Upper lobe of left lung (tissue), 6 donors: ENCODE measurements around the gene C11orf54. TPM values are rescaled to one million over a fixed set of nuclear protein-coding genes. Genes with fewer than 3 reads are reported as not detected.
"Not testable (repeated sequence)": the region's sequence is repeated elsewhere in the genome, so short reads cannot be mapped to it uniquely, and the experiment has no call there.

Experiments used
- ATAC-seq, 2 donors: fragments of 200-7000 bp; cut with Tn5 transposase; one replicate each; pipeline ENCODE4 v1.9.1; 2022; ENCODE audit warnings: mild to moderate bottlenecking in 2 of 2, moderate library complexity in 2 of 2; ENCODE audit not compliant: low FRiP score in 2 of 2
- DNase-seq, 2 donors: peaks; one replicate each; pipeline ENCODE4 v3.0.0-alpha.2; 2019 to 2020
- H3K27ac ChIP-seq, 4 donors: fragments of 200-600 bp; sonication (generic); one replicate each; pipeline ENCODE4 v1.5.1; 2016 to 2019
- H3K27me3 ChIP-seq, 4 donors: fragments of 200-600 bp; sonication (generic); one replicate each; pipeline ENCODE4 v1.5.1; 2017 to 2019
- H3K36me3 ChIP-seq, 4 donors: fragments of 200-600 bp; sonication (generic); one replicate each; pipeline ENCODE4 v1.5.1; 2016 to 2019
- H3K4me1 ChIP-seq, 4 donors: fragments of 200-600 bp; sonication (generic); one replicate each; pipeline ENCODE4 v1.5.1; 2018 to 2019
- H3K4me3 ChIP-seq, 4 donors: fragments of 200-600 bp; sonication (generic); one replicate each; pipeline ENCODE4 v1.5.1; 2017 to 2019; ENCODE audit warnings: mild to moderate bottlenecking in 2 of 4, moderate library complexity in 1 of 4
- H3K9me3 ChIP-seq, 4 donors: fragments of 200-600 bp; sonication (generic); one replicate each; pipeline ENCODE4 v1.5.1; 2018 to 2019
- CTCF ChIP-seq, 6 experiments: fragments of 450-650 bp in 4 of 6; fragments of 200-600 bp in 2 of 6; sonication (generic) in 2 of 6; IDR thresholded peaks; one replicate each; pipeline ENCODE4 v1.5.1; 2016 to 2019; ENCODE audit warnings: antibody characterized with exemption in 6 of 6
- EP300 ChIP-seq, 4 donors: sonication (generic); formaldehyde crosslinking; IDR thresholded peaks; one replicate each; pipeline ENCODE4 v1.5.1; 2017; ENCODE audit warnings: antibody characterized with exemption in 4 of 4, control low read depth in 2 of 4
- POLR2A ChIP-seq, 4 donors: fragments of 450-650 bp; IDR thresholded peaks; one replicate each; pipeline ENCODE4 v1.5.1; 2016 to 2017; ENCODE audit warnings: antibody characterized with exemption in 4 of 4, mild to moderate bottlenecking in 2 of 4
- POLR2AphosphoS5 ChIP-seq, 2 donors: sonication (generic); formaldehyde crosslinking; IDR thresholded peaks; one replicate each; pipeline ENCODE4 v1.5.1; 2017; ENCODE audit warnings: antibody characterized with exemption in 2 of 2
- WGBS, 2 donors: methylation state at CpG; one replicate each; pipeline ENCODE4 v1.1.5; 2017 to 2018; 5-methylcytosine and 5-hydroxymethylcytosine counted together
- total RNA-seq, 6 donors: library from RNA; depleted of rRNA in 4 of 6; stranded (reverse); fragments of >200 nt in 4 of 6; gene quantifications; one replicate each; pipeline versions ENCODE4 v1.1.0 to v1.2.1, GENCODE V29; 2016 to 2021
- donor health status: DM: no; HTN: no; CAD: no; lungs with moderate emphysema.
- donor health status: DM: no; HTN: yes; CAD: no; lungs with severe emphysema.

The C11orf54 gene
- total RNA-seq, 6 donors from 2014 or later, result 23.6 to 81.3 (median 39.8) TPM

- H3K4me1 ChIP-seq, result peaks cover 31 to 68% (median 50%) of the 10 kb centered on the region in 4 donors
Measured at GRCh38 chr11:93740730-93741093, 760 bp upstream of the C11orf54 start.

GRCh38 chr11:93741882-93742226, 382 bp downstream of the C11orf54 start:
- 0 to 1% methylated on average over 5 to 8 of the region's 8 CpGs for WGBS, 2 donors
- ATAC-seq (peak; percentile 50 to 87), DNase-seq (peak in 1 of 2 donors; percentile 73)
- Histone ChIP-seq H3K27ac (peak overlapping the region; percentile 91 to 96 (median 96)), H3K9me3 (no peaks in the 10 kb centered on the region), H3K4me1 (peaks cover 31 to 61% (median 47%) of the 10 kb centered on the region in 4 donors), H3K36me3 (peaks cover 0 to 26% (median 8%) of the 10 kb centered on the region in 4 donors), H3K27me3 (no peaks in the 10 kb centered on the region), H3K4me3 (peak overlapping the region; percentile 29 to 89 (median 79))
- TF ChIP-seq POLR2AphosphoS5 (IDR thresholded peaks at IDR 0.05) (peak in 1 of 2 donors; percentile 41), CTCF (IDR thresholded peaks at IDR 0.05) (no peak)

More at GRCh38 chr11:93740730-93741093, 760 bp upstream of the C11orf54 start:
- Histone ChIP-seq H3K27ac (peak overlapping the region; percentile 91 to 96 (median 96)), H3K36me3 (peaks cover 9 to 37% (median 16%) of the 10 kb centered on the region in 4 donors), H3K27me3 (no peaks in the 10 kb centered on the region), H3K4me3 (peak overlapping the region; percentile 67 to 89 (median 79)), H3K9me3 (no peaks in the 10 kb centered on the region)
- WGBS, 2 donors, result 0 to 1% methylated on average over 16 to 20 of the region's 20 CpGs
- peak; percentile 79 to 87 for ATAC-seq
- TF ChIP-seq EP300 (IDR thresholded peaks at IDR 0.05), result no peak
- TF ChIP-seq POLR2AphosphoS5 (IDR thresholded peaks at IDR 0.05), result no peak
- TF ChIP-seq CTCF (IDR thresholded peaks at IDR 0.05), result no peak
- TF ChIP-seq POLR2A (IDR thresholded peaks at IDR 0.05), result no peak
- peak in 1 of 2 donors; percentile 67 for DNase-seq

- Histone ChIP-seq H3K4me1 (peaks cover 24 to 49% (median 36%) of the 10 kb centered on the region in 4 donors), H3K4me3 (no peak overlapping the region), H3K9me3 (no peaks in the 10 kb centered on the region), H3K27ac (peak overlapping the region in 1 of 4 donors; percentile 96), H3K36me3 (peaks cover 0 to 12% (median 4%) of the 10 kb centered on the region in 4 donors), H3K27me3 (no peaks in the 10 kb centered on the region)
- ATAC-seq, result no peak
- DNase-seq, result peak in 1 of 2 donors; percentile 71
- no peak for TF ChIP-seq EP300 (IDR thresholded peaks at IDR 0.05)
- 93 to 94% methylated on average over 22 to 23 of the region's 23 CpGs for WGBS, 2 donors
Measured at GRCh38 chr11:93743291-93743690, 1.8 kb downstream of the C11orf54 start.

- no peaks in the 10 kb centered on the region for H3K27me3 ChIP-seq
- WGBS, 2 donors, result 74 to 75% methylated on average over 7 of the region's 7 CpGs
- peak overlapping the region in 3 of 4 donors; percentile 6 to 53 (median 23) for H3K27ac ChIP-seq
- no peaks in the 10 kb centered on the region for H3K9me3 ChIP-seq
- TF ChIP-seq CTCF (IDR thresholded peaks at IDR 0.05) (no peak), EP300 (IDR thresholded peaks at IDR 0.05) (no peak), POLR2A (IDR thresholded peaks at IDR 0.05) (no peak), POLR2AphosphoS5 (IDR thresholded peaks at IDR 0.05) (no peak)
- ATAC-seq, result no peak
- peaks cover 11 to 36% (median 23%) of the 10 kb centered on the region in 4 donors for H3K4me1 ChIP-seq
- no peak for DNase-seq
- no peak overlapping the region for H3K4me3 ChIP-seq
- H3K36me3 ChIP-seq, result peaks cover 0 to 8% (median 2%) of the 10 kb centered on the region in 4 donors
Measured at GRCh38 chr11:93744669-93745004, 3.2 kb downstream of the C11orf54 start.

- H3K27me3 ChIP-seq, DNase-seq, H3K4me3 ChIP-seq: not testable (repeated sequence)
Measured at GRCh38 chr11:93745005-93745755, 3.7 kb downstream of the C11orf54 start.

GRCh38 chr11:93746101-93746500, 4.6 kb downstream of the C11orf54 start:
- WGBS, 2 donors, result 53 to 59% methylated on average over 2 of the region's 2 CpGs
- no peak for TF ChIP-seq POLR2AphosphoS5 (IDR thresholded peaks at IDR 0.05)
- TF ChIP-seq POLR2A (IDR thresholded peaks at IDR 0.05), result no peak
- no peak for TF ChIP-seq EP300 (IDR thresholded peaks at IDR 0.05)
- no peak for TF ChIP-seq CTCF (IDR thresholded peaks at IDR 0.05)
- H3K27me3 ChIP-seq, result no peaks in the 10 kb centered on the region
- no peak overlapping the region for H3K4me3 ChIP-seq
- no peak overlapping the region for H3K27ac ChIP-seq
- ATAC-seq (no peak), DNase-seq (no peak)
- H3K36me3 ChIP-seq, result peaks cover 0 to 9% (median 4%) of the 10 kb centered on the region in 4 donors
- H3K9me3 ChIP-seq, result no peaks in the 10 kb centered on the region
- H3K4me1 ChIP-seq, result peaks cover 11 to 28% (median 18%) of the 10 kb centered on the region in 4 donors

More at GRCh38 chr11:93745005-93745755, 3.7 kb downstream of the C11orf54 start:
- H3K27ac ChIP-seq, result peak overlapping the region in 3 of 4 donors; percentile 23 to 53 (median 40)
- not testable (repeated sequence) for H3K36me3 ChIP-seq, ATAC-seq, H3K9me3 ChIP-seq
- peaks cover 11 to 30% (median 19%) of the 10 kb centered on the region in 4 donors for H3K4me1 ChIP-seq
- WGBS, 2 donors, result 51% methylated on average over 12 of the region's 12 CpGs
